HG03571 (cell line): ENCODE data around the gene KCNK1.

Source experiments
- ATAC-seq: cut with Tn5 transposase; IDR thresholded peaks from one replicate; pipeline ENCODE4 v1.9.1; 2021; ENCODE audit not compliant: unreplicated experiment

Gene KCNK1

DNA sequence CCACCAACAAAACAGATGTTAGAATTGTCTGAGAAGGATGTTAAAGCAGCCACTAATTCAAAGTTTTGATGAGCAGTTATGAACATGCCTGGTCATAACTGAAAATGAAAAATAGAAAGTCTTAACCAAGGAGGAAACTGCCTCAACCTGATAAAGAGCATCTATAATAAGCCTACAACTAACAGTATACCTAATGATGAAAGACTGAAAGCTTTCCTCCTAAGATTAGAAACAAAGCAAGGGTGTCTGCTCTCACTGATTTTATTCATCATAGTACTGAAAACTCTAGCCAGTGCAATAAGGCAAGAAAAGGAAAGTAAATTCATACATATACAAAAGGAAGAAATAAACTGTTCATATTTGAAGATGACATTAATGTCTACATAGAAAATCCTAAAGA lies 82.0 kb downstream of the KCNK1 start:
- no peak for ATAC-seq

DNA sequence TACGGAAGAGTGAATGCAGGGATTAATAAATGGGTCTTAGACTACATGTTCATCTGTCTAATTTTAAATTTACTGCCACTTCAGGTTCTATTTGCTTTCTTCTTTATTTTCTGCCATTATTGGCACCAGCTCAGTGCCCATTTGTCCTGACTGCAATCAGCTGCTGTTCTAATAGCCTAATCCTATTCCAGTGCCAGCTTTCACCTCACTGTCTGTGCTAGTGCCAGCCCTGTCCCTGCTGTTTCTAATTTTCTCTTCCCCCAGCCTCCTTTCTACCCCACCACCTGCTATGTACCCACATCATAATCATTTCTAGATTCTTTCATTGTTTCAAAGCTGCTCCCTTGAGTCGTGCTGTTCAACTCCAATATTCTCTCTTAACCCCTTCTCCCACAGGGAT lies 86.4 kb downstream of the KCNK1 start:
- ATAC-seq, result no peak

DNA sequence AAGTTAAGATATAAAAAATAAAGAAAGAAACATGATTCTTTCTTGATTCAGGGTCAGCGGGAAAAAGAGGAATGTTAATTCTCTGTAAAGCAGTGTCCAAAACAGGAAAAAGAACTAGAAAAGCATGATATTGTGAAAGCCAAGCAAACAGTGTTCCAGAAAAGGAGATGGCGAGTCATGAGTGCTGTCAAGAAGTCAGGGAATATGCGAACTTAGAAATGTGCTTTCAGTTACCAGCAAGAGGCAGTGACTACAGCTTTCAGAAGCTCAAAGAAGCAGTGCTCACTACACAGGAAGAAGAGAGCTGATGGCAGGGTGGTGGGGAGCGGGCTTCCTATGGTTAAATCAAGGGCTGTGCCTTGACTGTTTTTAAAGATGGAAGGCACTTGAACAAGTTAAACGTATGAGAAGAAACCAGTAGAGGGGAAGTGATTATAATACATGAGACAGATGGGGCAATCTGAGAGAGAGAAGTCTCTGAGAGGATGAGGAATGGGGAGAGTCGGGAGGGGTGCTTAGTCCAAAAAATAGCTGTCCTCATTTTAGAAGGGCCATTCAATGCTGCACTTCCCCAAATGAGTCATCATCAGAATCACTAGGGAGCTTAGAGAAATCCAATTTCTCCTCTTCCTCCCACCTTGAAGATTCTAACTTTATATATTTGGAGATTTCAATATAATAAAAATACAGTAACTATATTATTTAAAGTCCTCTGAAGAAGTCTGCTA lies 90.4 kb downstream of the KCNK1 start:
- no peak for ATAC-seq

DNA sequence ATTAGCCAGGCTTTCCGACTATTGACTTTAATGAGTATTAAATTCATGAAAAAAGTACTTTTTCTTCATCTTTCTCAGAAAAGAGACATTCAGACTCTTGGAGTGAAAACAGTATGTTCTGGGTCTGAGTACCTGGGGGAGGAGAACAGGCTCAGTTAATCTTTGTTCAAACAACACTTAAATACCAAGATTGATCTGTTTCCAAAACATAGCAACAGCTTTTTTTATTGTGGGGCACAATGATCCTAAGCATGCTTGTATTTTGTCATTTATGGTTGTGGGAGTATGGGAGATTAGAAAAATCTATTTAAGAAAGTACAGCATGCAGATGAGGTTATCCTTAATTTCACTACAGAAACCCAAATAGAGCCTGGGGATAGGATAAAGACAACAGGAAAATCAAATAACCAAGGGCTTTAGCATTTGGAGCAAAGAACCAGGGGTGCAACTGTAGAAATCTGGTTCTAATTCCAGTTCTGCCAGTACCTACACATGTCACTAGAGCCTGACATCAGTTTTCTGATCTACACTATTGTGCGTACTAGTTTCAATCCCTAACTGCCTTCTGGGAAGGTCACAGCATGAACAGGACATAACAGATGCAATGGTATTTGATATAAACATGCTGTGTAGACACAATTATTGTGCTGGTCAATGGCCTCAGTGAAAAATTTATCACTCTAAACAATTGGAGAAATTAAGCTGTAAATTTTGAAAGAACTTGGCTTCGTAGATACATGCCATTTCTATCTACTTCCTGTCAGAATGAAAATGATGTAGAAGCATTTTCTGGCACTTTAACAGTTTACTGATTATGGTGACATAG lies 91.2 kb downstream of the KCNK1 start:
- no peak for ATAC-seq

DNA sequence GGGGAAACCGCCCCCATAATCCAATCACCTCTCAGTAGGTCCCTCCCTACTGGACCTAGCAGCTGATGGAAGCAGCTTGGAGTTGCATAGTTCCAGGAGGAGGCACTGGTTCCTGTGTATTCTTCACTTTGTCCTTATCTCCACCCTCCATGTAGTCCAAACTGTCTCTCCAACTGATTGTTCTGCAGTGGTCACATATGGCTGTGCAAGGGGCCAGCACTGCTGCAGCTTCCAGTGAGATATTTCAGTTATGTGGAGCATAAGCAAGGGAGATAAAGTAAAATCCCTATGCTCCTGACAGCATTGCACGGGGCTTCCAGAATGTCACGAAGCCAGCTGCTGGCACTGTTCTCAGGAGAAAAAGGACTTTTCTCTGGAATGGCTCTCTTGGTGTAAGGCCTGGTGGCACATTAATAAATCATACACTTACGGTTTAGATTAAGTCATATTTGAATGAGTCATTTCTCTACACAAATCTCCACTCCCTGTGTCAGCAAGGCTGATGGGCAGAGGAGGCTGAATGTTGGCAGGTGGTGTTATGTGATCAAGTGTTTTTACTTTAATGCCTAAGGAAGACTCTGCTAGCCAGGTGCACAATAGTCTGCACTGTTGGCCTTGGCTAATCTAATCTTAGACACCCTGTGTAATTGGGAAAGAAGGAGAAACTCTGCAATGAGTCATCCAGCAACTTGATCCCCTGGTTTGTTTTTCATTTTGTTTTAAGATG lies 93.4 kb downstream of the KCNK1 start:
- no peak for ATAC-seq

DNA sequence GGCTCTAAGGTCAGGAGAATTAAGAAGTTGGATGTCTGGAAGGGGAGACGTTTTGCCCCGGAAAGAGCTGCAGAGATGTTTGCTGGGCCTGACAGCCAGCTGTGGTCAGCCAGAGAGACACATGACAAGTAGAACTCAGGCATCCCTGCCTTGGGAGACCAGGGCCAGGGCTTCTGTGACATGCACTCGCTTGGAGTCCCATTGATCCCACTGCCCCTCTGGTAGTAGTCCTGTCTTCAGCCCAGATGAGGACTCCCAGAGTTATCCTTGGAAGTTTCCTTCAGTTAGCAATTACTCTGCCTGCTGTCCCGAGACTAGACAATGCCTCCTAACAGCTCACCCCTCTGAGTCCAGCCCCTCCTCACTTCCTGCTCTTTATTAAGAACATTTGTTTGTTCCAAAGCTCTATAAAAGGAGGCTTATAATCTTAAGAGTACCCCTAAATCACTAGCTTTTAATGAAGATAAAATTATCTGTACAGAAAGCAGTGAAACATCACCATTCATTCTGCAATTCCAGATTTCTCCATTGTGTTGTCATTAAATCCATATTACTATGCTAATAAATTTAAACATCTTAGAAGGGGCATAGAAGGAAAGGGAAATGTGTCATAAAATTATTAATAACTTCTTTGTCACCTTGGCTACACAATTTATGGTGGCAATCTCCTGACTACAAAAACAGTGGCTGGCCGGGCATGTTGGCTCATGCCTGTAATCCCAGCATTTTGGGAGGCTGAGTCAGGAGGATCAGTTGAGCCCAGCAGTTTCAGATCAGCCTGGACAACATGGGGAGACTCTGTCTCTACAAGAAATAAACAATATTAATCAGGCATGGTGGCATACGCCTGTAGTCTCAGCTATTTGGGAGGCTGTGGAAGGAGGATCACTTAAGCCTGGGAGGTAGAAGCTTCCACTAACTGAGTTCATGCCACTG lies 94.2 kb downstream of the KCNK1 start:
- no peak for ATAC-seq

DNA sequence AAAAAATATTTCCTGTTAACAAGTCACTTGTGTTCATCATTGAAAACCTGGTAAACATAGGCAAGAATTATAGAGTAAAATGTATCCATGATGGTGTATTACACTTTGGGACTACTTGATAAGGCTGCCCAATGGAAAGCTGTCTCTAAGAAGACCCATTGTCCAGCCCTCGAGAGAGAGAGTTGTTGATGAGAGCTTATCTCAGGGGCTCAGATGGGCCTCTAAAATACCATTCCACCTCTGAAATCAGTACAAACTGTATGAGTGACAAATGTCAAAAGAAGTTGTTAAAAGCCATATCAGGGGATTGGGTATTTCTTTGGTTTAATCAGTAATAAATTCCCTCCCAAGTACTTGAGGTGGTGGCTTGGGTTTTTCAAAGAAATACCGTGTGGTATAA lies 96.1 kb downstream of the KCNK1 start:
- ATAC-seq, result no peak

DNA sequence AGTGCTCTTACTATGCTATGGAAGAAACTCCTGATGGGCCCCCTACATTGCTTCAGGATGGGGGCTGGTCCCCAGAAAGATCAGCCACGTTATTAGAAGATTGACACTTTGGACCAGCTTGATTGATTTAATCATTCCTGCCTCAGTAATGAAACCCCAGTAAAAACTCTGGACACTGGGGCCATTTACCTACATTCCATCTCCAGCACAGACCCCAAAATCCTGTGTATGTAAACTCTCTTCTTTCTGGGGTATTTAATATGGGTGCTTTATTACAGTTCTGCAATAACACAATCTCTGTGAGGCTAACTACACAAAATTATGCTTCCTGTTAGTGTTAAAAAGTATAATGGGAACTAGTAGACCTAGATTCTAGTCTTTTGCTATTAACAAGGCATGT lies 96.6 kb downstream of the KCNK1 start:
- no peak for ATAC-seq

DNA sequence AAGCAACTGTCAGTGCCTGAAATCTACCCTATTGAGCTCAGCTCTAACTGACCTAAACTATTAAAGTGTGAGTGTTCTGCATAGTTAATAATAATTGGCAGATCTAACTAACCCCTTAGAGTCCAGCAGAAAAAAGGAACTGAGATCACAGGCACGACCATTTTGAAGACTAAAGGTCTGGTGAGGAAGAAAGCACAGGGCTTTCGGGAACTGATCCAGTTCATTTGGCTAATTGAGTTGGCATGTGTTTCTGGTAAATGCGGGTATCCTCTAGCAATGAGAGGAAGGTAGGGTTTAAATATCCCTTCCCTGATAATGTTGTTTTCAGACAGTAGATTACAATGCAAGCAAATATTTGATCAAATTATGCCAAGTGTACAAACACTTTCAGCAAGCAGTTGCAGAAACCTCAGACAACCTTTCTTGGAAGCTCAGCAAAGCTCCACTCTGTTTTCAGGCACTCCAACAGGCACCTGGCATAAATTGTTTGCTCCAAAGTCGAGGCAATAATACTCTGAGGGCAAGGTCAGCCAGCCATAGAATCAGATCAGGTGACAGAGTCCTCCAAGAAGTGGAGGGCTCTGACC lies 100.8 kb downstream of the KCNK1 start:
- no peak for ATAC-seq

DNA sequence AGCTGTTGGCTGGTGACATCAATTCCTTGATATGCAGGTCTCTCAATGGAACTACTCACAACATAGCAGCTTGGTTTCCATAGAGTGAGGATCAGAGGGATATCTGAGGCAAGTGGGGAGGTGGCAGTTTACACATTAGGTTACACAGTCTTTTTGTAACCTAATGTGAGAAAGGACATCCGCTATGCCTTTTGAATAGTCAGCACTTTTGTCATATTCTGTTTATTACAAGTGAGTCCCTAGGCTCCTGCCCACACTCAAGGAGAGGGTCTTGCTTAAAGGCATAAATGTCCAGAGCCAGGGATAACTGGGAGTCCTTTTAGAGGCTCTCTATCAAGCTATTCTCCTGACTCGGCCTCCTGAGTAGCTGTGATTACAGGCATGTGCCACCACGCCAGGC lies 104.2 kb downstream of the KCNK1 start:
- ATAC-seq, result no peak

DNA sequence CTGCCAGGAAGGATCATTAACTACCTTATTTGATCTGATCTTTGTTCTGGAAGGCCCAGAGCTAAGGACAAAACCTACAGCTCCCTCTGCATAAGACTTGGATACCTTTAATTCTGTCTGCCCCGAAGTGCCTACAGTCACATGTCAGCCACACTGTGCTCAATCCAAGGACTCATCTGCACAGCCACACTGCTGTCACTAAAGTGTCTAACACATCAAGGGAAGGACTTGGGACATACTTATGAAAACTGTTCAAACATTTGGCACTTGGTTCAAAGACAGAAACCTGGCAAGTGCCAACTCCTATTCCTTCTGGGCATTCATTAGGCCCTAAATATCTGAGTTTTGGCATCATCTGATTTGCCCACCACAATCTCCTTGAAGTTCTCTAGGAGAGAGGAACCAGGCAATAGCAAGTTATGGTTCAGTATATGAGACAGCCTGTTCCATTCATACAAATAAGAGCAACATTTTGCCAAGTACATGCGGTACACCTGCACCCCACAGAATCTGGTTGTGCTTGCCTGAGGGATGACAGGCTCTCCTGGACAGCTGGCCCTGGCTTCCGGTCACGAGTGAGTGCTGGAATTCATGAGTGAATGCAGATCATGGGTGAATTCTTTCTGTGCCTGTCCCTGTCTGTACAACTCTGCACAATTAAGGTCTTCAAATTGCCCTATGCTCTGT lies 105.9 kb downstream of the KCNK1 start:
- no peak for ATAC-seq

DNA sequence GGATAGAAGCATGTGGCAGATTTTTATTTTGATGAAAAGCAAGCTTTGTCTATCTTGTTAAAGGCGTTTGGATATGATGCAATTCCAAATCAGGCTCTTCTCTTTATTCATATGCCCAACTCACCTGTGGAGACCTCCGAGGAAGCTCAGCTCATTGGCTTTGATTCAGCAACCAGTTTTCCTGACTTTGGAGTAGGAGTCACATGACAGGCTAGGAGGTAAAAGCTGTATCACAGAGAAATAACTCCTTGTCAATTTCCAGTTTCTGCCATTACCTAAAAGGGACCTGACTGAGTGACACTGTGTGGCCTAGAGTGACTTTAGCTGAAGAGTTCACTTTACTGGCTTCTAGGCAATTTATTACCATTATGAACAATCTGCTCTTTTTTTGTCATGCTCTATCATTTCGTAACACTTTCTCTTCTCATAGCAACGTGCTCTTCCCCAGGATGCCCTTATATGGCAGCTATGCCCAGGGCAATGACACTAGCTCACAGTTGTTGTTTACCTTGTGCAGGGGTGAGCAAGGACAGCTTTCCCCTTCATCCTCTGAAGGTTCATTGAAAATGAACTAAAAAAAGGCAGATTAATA lies 107.2 kb downstream of the KCNK1 start:
- ATAC-seq, result no peak
